ENCODE data around the gene RHBDL3.

GRCh38 chr17:32264823-32265191, 825 bp upstream of the RHBDL3 start:
- no peak for TF ChIP-seq CTCF (IDR thresholded peaks at IDR 0.05)
- no peak for TF ChIP-seq EZH2 (IDR thresholded peaks at IDR 0.05; ENCODE audit: borderline replicate concordance, insufficient read depth, low read depth, low read length, poor library complexity, severe bottlenecking)

Measured in B cell (primary cell).